HS-27A (cell line): ENCODE measurements around the gene FGGY.
"Not testable (repeated sequence)": the region's sequence is repeated elsewhere in the genome, so short reads cannot be mapped to it uniquely, and the experiment has no call there.

Source experiments
- DNase-seq: peaks from one replicate; pipeline ENCODE4 v3.0.0-alpha.2; 2012; ENCODE audit warnings: low read depth, missing footprints

The FGGY gene

GRCh38 chr1:59484096-59484495 is 187.2 kb downstream of the FGGY start:
- peak; percentile 84 for DNase-seq

- no peak for DNase-seq
Measured at GRCh38 chr1:59485171-59485570, 188.3 kb downstream of the FGGY start.

- DNase-seq, result no peak
Measured at GRCh38 chr1:59485949-59486348, 189.1 kb downstream of the FGGY start.

- no peak for DNase-seq
Measured at GRCh38 chr1:59486615-59487014, 189.7 kb downstream of the FGGY start.

GRCh38 chr1:59487335-59488031 is 190.6 kb downstream of the FGGY start:
- DNase-seq, result no peak

- DNase-seq, result no peak
Measured at GRCh38 chr1:59492500-59492899, 195.6 kb downstream of the FGGY start.

- no peak for DNase-seq
Measured at GRCh38 chr1:59494145-59494833, 197.4 kb downstream of the FGGY start.

- DNase-seq, result not testable (repeated sequence)
Measured at GRCh38 chr1:59496156-59496555, 199.3 kb downstream of the FGGY start.

GRCh38 chr1:59497616-59498015 is 200.7 kb downstream of the FGGY start:
- DNase-seq, result no peak

GRCh38 chr1:59498640-59499039 is 201.7 kb downstream of the FGGY start:
- DNase-seq, result no peak

GRCh38 chr1:59499273-59499942 is 202.5 kb downstream of the FGGY start:
- no peak for DNase-seq

GRCh38 chr1:59499943-59500569 is 203.2 kb downstream of the FGGY start:
- no peak for DNase-seq

GRCh38 chr1:59500950-59501742 is 204.3 kb downstream of the FGGY start:
- DNase-seq, result no peak

GRCh38 chr1:59502009-59502691 is 205.3 kb downstream of the FGGY start:
- no peak for DNase-seq

GRCh38 chr1:59504276-59504675 is 207.4 kb downstream of the FGGY start:
- DNase-seq, result no peak

GRCh38 chr1:59505596-59506028 is 208.7 kb downstream of the FGGY start:
- no peak for DNase-seq

GRCh38 chr1:59506952-59507351 is 210.1 kb downstream of the FGGY start:
- no peak for DNase-seq

- DNase-seq, result no peak
Measured at GRCh38 chr1:59509341-59509875, 212.5 kb downstream of the FGGY start.

- DNase-seq, result no peak
Measured at GRCh38 chr1:59510249-59510648, 213.4 kb downstream of the FGGY start.

GRCh38 chr1:59511476-59512465 is 214.9 kb downstream of the FGGY start:
- no peak for DNase-seq
